OCI-LY7 (cell line): ENCODE results near the gene HGS. TPM values are rescaled to one million over a fixed set of nuclear protein-coding genes. Genes with fewer than 3 reads are reported as not detected.
A peak's percentile ranks its signal among the peaks of the same experiment; 100 is the strongest.

Experiments used
- BruUV-seq: library from RNA; stranded (reverse); fragments of 400-500 nt; replicated peaks from 2 replicates; lab custom pipeline; 2021; lab: Mats Ljungman, UMichigan
- CTCF ChIA-PET: fragments of 300-600 bp; sonication (Branson Sonifier 250); formaldehyde crosslinking; loops from one replicate; lab custom pipeline; 2022; ENCODE audit warnings: antibody characterized with exemption; ENCODE audit not compliant: unreplicated experiment; lab: Charles Lee
- POLR2A ChIA-PET: fragments of 300-600 bp; sonication (Branson Sonifier 250); formaldehyde crosslinking; loops from one replicate; lab custom pipeline; 2022; ENCODE audit warnings: antibody characterized with exemption; lab: Charles Lee
- DNase-seq: peaks from one replicate; pipeline ENCODE4 v3.0.0-alpha.2; 2015; ENCODE audit warnings: low spot score
- H2AFZ ChIP-seq: fragments of 200-600 bp; sonication (generic), shearing (Covaris generic); 2 replicates; pipeline ENCODE4 v1.6.1; 2014; ENCODE audit warnings: mild to moderate bottlenecking, antibody characterized with exemption, low read length, moderate library complexity
- H3K27ac ChIP-seq: fragments of 200-600 bp; sonication (generic); 2 replicates; pipeline ENCODE4 v1.5.1; 2014; ENCODE audit warnings: mixed run types, low read depth, mild to moderate bottlenecking, moderate library complexity, low read length, inconsistent platforms; ENCODE audit not compliant: poor library complexity, severe bottlenecking
- H3K36me3 ChIP-seq: fragments of 200-600 bp; sonication (generic); 2 replicates; pipeline ENCODE4 v1.6.1; 2014; ENCODE audit warnings: mild to moderate bottlenecking, antibody characterized with exemption, low read length, moderate library complexity, mixed read lengths; ENCODE audit not compliant: insufficient read depth
- H3K4me1 ChIP-seq: fragments of 200-600 bp; sonication (generic); 2 replicates; pipeline ENCODE4 v1.5.1; 2014; ENCODE audit warnings: mild to moderate bottlenecking, low read length; ENCODE audit not compliant: insufficient read depth, poor library complexity, severe bottlenecking
- H3K4me2 ChIP-seq: fragments of 200-600 bp; sonication (generic); 2 replicates; pipeline ENCODE4 v1.6.1; 2014; ENCODE audit warnings: mild to moderate bottlenecking, low read length
- H3K4me3 ChIP-seq: fragments of 200-600 bp; sonication (generic); 2 replicates; pipeline ENCODE4 v1.5.1; 2014; ENCODE audit warnings: mild to moderate bottlenecking, low read depth, low read length; ENCODE audit not compliant: poor library complexity, severe bottlenecking
- H3K79me2 ChIP-seq: fragments of 200-600 bp; sonication (generic); 2 replicates; pipeline ENCODE4 v1.6.1; 2016; ENCODE audit warnings: low read depth, mild to moderate bottlenecking, low read length, moderate library complexity, mixed read lengths; ENCODE audit not compliant: insufficient read depth
- H3K9me2 ChIP-seq: fragments of 200-600 bp; sonication (generic); 2 replicates; pipeline ENCODE4 v1.6.1; 2016; ENCODE audit warnings: mild to moderate bottlenecking, low read length, mixed read lengths; ENCODE audit not compliant: insufficient read depth
- H3K9me3 ChIP-seq: fragments of 200-600 bp; sonication (generic); 2 replicates; pipeline ENCODE4 v1.6.1; 2014; ENCODE audit warnings: mild to moderate bottlenecking, mixed run types, low read length, mixed read lengths
- H4K20me1 ChIP-seq: fragments of 200-600 bp; sonication (generic); 2 replicates; pipeline ENCODE4 v1.6.1; 2014; ENCODE audit warnings: mild to moderate bottlenecking, antibody characterized with exemption, low read length, moderate library complexity, mixed read lengths; ENCODE audit not compliant: insufficient read depth
- EZH2phosphoT487 ChIP-seq: fragments of 200-600 bp; sonication (generic); IDR thresholded peaks from 2 replicates; pipeline ENCODE4 v1.6.1; 2018; ENCODE audit warnings: low read depth, borderline replicate concordance, mild to moderate bottlenecking, mixed run types, antibody characterized with exemption, low read length, moderate library complexity, mixed read lengths
- intact Hi-C: fragments of 100-400 bp; cut with micrococcal nuclease; formaldehyde crosslinking; loops from one replicate; pipeline ENCODE4 v1.10.0; 2022; ENCODE audit not compliant: unreplicated experiment
- total RNA-seq, 2 experiments: library from RNA; depleted of rRNA in 1 of 2; stranded (reverse); fragments of >200 nt in 1 of 2; shearing (Covaris generic) in 1 of 2; gene quantifications; 2 replicates each; pipeline ENCODE4 v1.2.3, GENCODE V29; 2014 to 2022
- TF ChIP-seq, protein P1 (sequence below): fragments of 200-600 bp; sonication (generic); conservative IDR thresholded peaks from 2 replicates; pipeline ENCODE4 v1.5.1; 2014; ENCODE audit warnings: mild to moderate bottlenecking, antibody characterized with exemption, low read length, moderate library complexity, mixed read lengths

The HGS gene
- total RNA-seq, 2 experiments from 2014 or later: 162 to 175 TPM

DNA sequence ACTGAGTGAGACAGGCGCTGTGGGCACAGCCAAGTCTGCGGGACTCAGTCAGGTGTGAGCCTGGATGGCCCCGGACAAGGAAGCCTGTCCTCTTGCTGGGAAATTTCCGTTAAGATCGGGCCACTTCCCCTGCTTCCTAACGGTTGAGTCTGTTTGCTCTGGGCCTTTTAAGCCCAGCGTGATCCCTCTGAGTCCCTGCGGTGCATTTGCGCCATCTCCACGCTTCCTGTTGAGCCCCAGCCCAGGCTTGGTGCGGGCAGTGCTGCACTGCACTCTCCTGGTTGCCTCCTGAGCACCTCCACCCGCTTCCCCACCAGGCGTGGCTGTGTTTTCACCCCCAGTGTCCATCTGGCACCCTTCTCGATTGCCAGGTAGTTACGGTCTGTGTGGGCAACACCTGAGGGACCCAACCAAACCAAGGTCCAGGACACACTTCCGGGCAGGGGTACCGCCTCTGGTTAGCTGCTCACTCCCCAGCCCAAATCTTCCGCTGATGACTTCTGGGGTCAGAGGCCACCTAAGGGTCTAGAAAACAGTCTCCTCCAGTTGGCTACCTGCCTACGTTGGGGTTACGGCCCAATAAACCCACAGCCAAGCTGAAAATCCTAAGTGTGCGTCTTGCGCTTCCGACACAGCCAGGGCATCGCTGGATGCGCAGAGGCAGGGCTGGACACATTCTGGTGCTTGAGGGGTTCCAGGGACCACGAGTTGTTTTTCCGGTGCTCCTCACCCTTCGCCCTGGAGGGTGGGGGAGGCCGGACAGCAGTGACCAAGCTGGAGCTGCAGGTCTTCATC is 26.9 kb downstream of the HGS start:
- ChIA-PET CTCF (no interaction called here), POLR2A (interaction anchor here (0.6 to 1.1 kb wide), 4 partner anchors 8 to 153 kb away, joined by 3 to 5 read pairs (median 4); partner anchors contain the start of gene MRPL12)
- no TSS peak for BruUV-seq
- intact Hi-C loops: loop anchor here (1.0 kb wide), 1 partner anchor 7 kb away; the partner anchor contains the start of gene MRPL12
- H3K36me3 ChIP-seq: peaks cover 44% of the 10 kb centered on the region
- H4K20me1 ChIP-seq: no peaks in the 10 kb centered on the region
- TF ChIP-seq EZH2phosphoT487: no peak
- TF ChIP-seq, protein P1, sequence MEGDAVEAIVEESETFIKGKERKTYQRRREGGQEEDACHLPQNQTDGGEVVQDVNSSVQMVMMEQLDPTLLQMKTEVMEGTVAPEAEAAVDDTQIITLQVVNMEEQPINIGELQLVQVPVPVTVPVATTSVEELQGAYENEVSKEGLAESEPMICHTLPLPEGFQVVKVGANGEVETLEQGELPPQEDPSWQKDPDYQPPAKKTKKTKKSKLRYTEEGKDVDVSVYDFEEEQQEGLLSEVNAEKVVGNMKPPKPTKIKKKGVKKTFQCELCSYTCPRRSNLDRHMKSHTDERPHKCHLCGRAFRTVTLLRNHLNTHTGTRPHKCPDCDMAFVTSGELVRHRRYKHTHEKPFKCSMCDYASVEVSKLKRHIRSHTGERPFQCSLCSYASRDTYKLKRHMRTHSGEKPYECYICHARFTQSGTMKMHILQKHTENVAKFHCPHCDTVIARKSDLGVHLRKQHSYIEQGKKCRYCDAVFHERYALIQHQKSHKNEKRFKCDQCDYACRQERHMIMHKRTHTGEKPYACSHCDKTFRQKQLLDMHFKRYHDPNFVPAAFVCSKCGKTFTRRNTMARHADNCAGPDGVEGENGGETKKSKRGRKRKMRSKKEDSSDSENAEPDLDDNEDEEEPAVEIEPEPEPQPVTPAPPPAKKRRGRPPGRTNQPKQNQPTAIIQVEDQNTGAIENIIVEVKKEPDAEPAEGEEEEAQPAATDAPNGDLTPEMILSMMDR: no peak
- DNase-seq: peak; percentile 34
- H3K4me1 ChIP-seq: peaks cover 27% of the 10 kb centered on the region
- H2AFZ ChIP-seq: no peak overlapping the region
- H3K9me3 ChIP-seq: no peaks in the 10 kb centered on the region
- no peaks in the 10 kb centered on the region for H3K9me2 ChIP-seq
- H3K79me2 ChIP-seq: peaks cover 12% of the 10 kb centered on the region
- H3K27ac ChIP-seq: peak overlapping the region; percentile 35
- peak overlapping the region; percentile 93 for H3K4me2 ChIP-seq
- no peak overlapping the region for H3K4me3 ChIP-seq

DNA sequence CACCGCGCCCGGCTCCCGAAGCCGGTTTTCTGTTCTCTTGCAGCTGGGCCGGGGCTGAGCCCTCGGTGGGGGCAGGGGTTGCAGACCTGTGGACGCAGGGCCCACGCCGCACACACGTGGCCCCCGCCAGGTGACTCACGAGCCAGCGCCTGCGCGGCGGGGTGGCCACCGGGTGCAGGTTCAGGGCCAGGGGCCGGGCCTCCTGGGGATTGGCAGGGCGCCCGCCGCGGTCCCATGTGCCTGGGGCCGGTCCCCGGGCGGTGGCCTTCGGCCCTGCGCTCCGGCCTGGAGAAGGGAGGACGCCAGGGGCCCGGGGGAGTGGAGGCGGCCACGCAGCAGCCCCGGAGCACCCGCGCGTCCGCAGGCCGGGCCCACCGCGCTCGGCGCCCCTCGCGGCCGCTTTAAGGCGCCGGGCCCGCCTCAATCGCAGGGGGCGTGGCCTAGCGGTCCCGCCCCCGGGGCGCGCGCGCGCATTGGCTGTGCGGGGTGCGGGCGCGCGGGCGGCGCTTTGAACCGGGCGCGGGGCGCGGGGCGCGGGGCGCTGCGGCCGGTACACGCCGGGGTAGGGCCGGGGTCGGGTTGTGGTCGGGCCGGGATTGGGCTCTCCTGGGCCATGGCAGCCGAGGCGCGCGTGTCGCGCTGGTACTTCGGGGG is 28.1 kb downstream of the HGS start, which contains the start of gene SLC25A10:
TSS of gene SLC25A10 (plus strand) at position 471 of the 654 bp plus-strand sequence. CDS start at position 614, 143 bp downstream.
- peaks cover 36% of the 10 kb centered on the region for H3K36me3 ChIP-seq
- peak within 1 kb of the TSS; percentile 19; the same call in 1 of the 2 replicates for H2AFZ ChIP-seq
- H3K27ac ChIP-seq: peak within 1 kb of the TSS; percentile 35
- no peaks in the 10 kb centered on the region for H3K9me3 ChIP-seq
- H3K4me2 ChIP-seq: peak within 1 kb of the TSS; percentile 93
- no TSS peak for BruUV-seq
- no peak for TF ChIP-seq EZH2phosphoT487
- TF ChIP-seq, protein P1: no peak
- H3K4me3 ChIP-seq: peak within 1 kb of the TSS; percentile 76
- H3K9me2 ChIP-seq: no peaks in the 10 kb centered on the region
- H4K20me1 ChIP-seq: no peaks in the 10 kb centered on the region
- ChIA-PET POLR2A (interaction anchor here (1.1 to 1.5 kb wide), 3 partner anchors 9 to 152 kb away, joined by 3 to 10 read pairs (median 5); partner anchors contain the start of gene MRPL12), CTCF (no interaction called here)
- intact Hi-C loops: loop anchor here (1.0 to 2.0 kb wide), 2 partner anchors 9 to 215 kb away; partner anchors contain the start of genes MAFG and MRPL12
- peaks cover 27% of the 10 kb centered on the region for H3K4me1 ChIP-seq
- peak; percentile 93 for DNase-seq
- peaks cover 8% of the 10 kb centered on the region; the same call in 1 of the 2 replicates for H3K79me2 ChIP-seq
